ENCODE data around the gene RBL2. TPM values are rescaled to one million over a fixed set of nuclear protein-coding genes. Genes with fewer than 3 reads are reported as not detected.

The RBL2 gene
- total and polyA plus RNA-seq, 2 of the 13 experiments (the other 11 are each of a cell fraction or from before 2014, with no cell fraction given), result 41.2 to 60.9 TPM

DNA sequence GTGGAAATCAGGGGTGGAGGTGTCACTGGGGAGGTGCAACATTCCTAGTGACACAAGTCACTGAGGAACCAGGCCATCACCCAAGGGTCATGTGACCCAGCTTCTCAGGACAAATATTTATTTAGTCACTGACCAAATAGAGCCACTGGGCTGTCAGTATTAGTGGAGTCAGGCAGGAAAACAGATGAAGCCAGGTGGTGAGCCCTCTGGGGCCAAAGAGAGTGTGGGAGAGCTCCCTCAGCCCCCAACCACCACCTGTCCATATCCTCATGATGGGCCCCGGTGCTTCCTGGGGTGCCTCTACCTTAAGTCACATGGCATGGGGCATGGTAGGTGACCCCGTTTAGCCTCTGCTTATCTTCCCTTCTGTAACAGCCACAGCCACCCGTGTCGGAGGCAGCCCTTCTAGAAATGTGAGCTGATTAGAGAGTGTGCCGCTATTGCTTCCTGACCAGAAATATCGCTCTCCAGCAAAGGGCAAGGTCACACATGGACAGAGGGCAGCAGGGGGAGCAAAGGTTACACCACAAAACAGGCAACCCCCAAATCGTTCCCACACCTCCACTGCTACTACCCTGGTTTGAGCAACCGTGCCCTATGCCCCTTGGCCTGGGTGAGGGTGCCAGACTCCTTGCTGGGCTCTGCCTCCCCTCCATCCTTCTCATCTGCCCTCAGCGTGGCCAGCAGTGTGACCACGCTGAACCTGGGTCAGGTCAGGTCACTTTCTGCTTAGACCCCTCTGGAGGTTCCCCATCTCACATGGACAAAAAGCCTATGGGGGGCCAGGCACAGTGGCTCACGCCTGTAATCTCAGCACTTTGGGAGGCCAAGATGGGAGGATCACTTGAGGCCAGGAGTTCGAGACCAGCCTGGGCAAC is 77.4 kb downstream of the RBL2 start (continued):
- TF ChIP-seq ZNF740 (CRISPR knock-in tag; IDR thresholded peaks at IDR 0.05) (0 out of 2 replicates have a peak, but pooled peaks have one; percentile 71), SATB2 (CRISPR knock-in tag; IDR thresholded peaks at IDR 0.05) (no peak), MTA3 (CRISPR knock-in tag; IDR thresholded peaks at IDR 0.05) (no peak), FIP1L1 (IDR thresholded peaks at IDR 0.05; ENCODE audit: borderline replicate concordance, insufficient read depth, low read depth, low read length) (no peak), PHF5A (CRISPR knock-in tag; IDR thresholded peaks at IDR 0.05; ENCODE audit: low read depth, unreplicated experiment) (peak; percentile 74), CHD2 (IDR thresholded peaks at IDR 0.05; ENCODE audit: low read depth, low read length) (no peak), ZNF790 (CRISPR knock-in tag; IDR thresholded peaks at IDR 0.05; ENCODE audit: borderline replicate concordance) (no peak), TOPORS (CRISPR knock-in tag; IDR thresholded peaks at IDR 0.05) (peak; percentile 73; the same call in 1 of the 2 replicates), SMYD3 (CRISPR knock-in tag; IDR thresholded peaks at IDR 0.05) (no peak), FUBP1 (CRISPR knock-in tag; IDR thresholded peaks at IDR 0.05; ENCODE audit: borderline replicate concordance) (0 out of 2 replicates have a peak, but pooled peaks have one; percentile 68), IKZF1 (IDR thresholded peaks at IDR 0.05) (no peak), ZBTB43 (CRISPR knock-in tag; conservative IDR thresholded peaks at IDR 0.05) (no peak), ZNF720 (CRISPR knock-in tag; IDR thresholded peaks at IDR 0.05) (no peak), ZNF841 (CRISPR knock-in tag; IDR thresholded peaks at IDR 0.05; ENCODE audit: borderline replicate concordance) (no peak), HDAC2 (CRISPR knock-in tag; IDR thresholded peaks at IDR 0.05) (peak; percentile 91), ZNF788 (CRISPR knock-in tag; IDR thresholded peaks at IDR 0.05; ENCODE audit: borderline replicate concordance) (peak; percentile 82), ZBTB34 (CRISPR knock-in tag; IDR thresholded peaks at IDR 0.05) (no peak; the same call in 1 of the 2 replicates), RXRB (CRISPR knock-in tag; IDR thresholded peaks at IDR 0.05; ENCODE audit: borderline replicate concordance) (peak; percentile 55), ATAD3A (CRISPR knock-in tag; IDR thresholded peaks at IDR 0.05) (no peak), SSRP1 (CRISPR knock-in tag; IDR thresholded peaks at IDR 0.05) (no peak), HDAC6 (IDR thresholded peaks at IDR 0.05; ENCODE audit: low read depth, low read length) (no peak), RBFOX2 (IDR thresholded peaks at IDR 0.05; ENCODE audit: low read depth, low read length) (peak; percentile 34; the same call in 1 of the 2 replicates)
- TF ChIP-seq, protein P1, sequence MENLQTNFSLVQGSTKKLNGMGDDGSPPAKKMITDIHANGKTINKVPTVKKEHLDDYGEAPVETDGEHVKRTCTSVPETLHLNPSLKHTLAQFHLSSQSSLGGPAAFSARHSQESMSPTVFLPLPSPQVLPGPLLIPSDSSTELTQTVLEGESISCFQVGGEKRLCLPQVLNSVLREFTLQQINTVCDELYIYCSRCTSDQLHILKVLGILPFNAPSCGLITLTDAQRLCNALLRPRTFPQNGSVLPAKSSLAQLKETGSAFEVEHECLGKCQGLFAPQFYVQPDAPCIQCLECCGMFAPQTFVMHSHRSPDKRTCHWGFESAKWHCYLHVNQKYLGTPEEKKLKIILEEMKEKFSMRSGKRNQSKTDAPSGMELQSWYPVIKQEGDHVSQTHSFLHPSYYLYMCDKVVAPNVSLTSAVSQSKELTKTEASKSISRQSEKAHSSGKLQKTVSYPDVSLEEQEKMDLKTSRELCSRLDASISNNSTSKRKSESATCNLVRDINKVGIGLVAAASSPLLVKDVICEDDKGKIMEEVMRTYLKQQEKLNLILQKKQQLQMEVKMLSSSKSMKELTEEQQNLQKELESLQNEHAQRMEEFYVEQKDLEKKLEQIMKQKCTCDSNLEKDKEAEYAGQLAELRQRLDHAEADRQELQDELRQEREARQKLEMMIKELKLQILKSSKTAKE (CRISPR knock-in tag; IDR thresholded peaks at IDR 0.05; ENCODE audit: borderline replicate concordance), result peak; percentile 66

Data from HepG2 (cell line).